Body of pancreas (tissue), 4 donors: ENCODE measurements around the gene UGT1A3.

Source experiments
- POLR2A ChIP-seq, 3 donors: fragments of 450-650 bp; IDR thresholded peaks; one replicate each; pipeline ENCODE4 v1.6.1; 2016; ENCODE audit warnings: antibody characterized with exemption in 3 of 3, mild to moderate bottlenecking in 2 of 3
- TF ChIP-seq, protein P1 (sequence below), 7 experiments: fragments of 450-650 bp in 4 of 7; fragments of 200-600 bp in 3 of 7; sonication (generic) in 3 of 7; IDR thresholded peaks; one replicate each; pipeline ENCODE4 v1.5.1; 2016 to 2019; ENCODE audit warnings: antibody characterized with exemption in 7 of 7

DNA sequence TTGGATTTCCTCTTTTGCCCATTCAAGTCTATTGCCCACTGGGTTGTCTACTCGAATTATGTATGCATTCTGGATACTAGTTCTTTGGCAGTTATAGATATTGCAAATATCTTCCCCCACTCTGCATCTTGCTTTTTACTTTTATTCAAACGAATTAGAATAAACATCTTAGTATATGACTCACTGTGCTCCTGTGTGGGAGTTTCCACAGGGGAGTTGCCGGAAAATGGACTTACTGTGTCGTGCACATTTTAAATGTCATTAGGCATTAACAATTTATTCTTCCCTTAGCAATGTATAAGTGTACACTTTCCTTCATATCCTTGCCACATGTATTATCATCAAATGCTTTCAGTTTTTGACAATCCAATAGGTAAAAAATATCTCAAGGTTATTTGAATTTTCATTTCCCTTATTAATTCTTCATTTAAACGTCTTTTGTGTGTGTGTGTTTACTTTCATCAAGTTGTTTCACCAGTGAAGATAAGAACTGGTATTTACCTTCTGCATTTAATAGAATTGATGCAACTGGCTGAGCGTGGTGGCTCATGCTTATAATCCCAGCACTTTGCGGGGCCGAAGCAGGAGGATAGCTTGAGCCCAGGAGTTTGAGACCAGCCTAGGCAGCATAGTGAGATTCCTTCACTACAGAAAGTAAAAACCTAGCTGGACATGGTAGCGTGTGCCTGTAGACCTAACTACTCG is 20.8 kb upstream of the UGT1A3 start:
- TF ChIP-seq POLR2A (IDR thresholded peaks at IDR 0.05) = no peak
- TF ChIP-seq, protein P1, sequence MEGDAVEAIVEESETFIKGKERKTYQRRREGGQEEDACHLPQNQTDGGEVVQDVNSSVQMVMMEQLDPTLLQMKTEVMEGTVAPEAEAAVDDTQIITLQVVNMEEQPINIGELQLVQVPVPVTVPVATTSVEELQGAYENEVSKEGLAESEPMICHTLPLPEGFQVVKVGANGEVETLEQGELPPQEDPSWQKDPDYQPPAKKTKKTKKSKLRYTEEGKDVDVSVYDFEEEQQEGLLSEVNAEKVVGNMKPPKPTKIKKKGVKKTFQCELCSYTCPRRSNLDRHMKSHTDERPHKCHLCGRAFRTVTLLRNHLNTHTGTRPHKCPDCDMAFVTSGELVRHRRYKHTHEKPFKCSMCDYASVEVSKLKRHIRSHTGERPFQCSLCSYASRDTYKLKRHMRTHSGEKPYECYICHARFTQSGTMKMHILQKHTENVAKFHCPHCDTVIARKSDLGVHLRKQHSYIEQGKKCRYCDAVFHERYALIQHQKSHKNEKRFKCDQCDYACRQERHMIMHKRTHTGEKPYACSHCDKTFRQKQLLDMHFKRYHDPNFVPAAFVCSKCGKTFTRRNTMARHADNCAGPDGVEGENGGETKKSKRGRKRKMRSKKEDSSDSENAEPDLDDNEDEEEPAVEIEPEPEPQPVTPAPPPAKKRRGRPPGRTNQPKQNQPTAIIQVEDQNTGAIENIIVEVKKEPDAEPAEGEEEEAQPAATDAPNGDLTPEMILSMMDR (IDR thresholded peaks at IDR 0.05) = no peak
